DMS 273 treated with DMSO at 0.1 percent for 48 hours (cell line): ENCODE results near the gene TMEM190.

Source experiments
- DNase-seq: peaks from one replicate; lab custom pipeline; 2025; lab: John Stamatoyannopoulos, UW

TMEM190 gene

DNA sequence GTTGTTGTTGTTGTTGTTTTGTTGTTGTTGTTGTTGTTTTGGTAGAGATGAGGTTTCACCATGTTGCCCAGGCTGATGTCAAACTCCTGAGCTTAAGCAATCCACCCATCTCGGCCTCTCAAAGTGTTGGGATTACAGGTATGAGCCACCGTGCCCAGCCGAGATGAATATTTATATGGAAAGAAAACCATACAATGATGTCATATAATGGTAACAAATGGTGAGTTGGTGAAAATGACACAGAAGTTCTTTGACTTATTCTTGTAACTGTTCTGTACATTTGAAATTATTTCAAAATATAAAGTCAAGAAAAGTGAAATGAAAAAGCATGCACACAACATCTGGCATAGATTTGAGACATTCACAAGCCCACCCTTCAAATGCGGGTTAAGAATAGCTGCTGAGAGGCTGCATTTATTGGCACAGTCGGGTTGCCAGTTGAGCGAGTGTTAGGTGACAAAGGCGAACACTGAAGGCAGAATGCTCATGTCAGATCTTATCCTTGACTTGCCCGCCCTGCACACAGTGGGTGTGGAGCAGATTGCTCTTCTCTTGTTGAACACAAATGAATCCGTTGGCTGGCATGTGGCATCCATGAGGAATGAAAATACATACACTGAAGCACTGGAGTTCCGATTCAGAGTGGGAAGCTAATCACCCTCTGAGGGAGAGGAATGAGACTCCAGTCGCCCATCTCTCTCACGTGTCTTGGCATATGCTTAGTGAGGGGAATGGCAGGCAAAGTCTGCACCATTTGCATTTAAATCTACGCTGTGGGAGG is 46.8 kb downstream of the TMEM190 start:
- no peak for DNase-seq

DNA sequence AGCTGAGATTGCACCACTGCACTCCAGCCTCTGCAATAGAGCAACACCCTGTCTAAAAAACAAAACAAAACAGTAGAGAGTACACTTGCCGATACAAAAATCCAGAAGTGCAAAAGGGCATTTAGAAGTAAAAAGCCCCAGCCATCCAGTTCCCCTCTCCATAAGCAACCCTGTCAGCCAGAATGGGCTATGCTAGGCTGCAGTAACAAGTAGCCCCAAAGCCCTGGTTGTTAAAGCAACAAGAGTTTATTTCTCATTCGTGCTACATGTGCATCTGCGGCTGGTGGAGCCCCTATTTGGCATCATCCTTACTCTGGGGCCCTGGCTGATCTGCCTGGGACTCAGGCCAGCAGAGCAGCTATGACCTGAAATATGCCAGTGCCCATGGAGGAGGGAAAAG is 47.9 kb downstream of the TMEM190 start:
- no peak for DNase-seq

- no peak for DNase-seq
Measured at GRCh38 chr19:55426042-55426441, 49.4 kb downstream of the TMEM190 start.
